Gastrocnemius medialis (tissue), 4 donors: Measurements from ENCODE around the gene EPS15. TPM values are rescaled to one million over a fixed set of nuclear protein-coding genes. Genes with fewer than 3 reads are reported as not detected.

Experiments used
- ATAC-seq, 2 donors: fragments of 150-250 bp; one replicate each; pipeline ENCODE4 v1.9.1; 2016
- DNase-seq, 2 donors: peaks; one replicate each; pipeline ENCODE4 v3.0.0-alpha.2; 2019
- H3K27ac ChIP-seq, 4 donors: fragments of 200-600 bp; sonication (generic); 1 replicate in 1 of 4; 2 replicates in 3 of 4; pipeline ENCODE4 v1.5.1; 2016 to 2018; ENCODE audit warnings: mild to moderate bottlenecking in 2 of 4, moderate library complexity in 1 of 4
- H3K27me3 ChIP-seq, 3 donors: fragments of 200-600 bp; sonication (generic) in 2 of 3; 1 replicate in 1 of 3; 2 replicates in 2 of 3; pipeline versions ENCODE4 v1.5.1 to v1.6.0; 2016 to 2019; ENCODE audit warnings: mild to moderate bottlenecking in 1 of 3, moderate library complexity in 1 of 3
- H3K36me3 ChIP-seq, 2 donors: fragments of 200-600 bp; sonication (generic) in 1 of 2; one replicate each; pipeline ENCODE4 v1.5.1; 2017 to 2018
- H3K4me1 ChIP-seq, 2 donors: fragments of 200-600 bp; sonication (generic) in 1 of 2; one replicate each; pipeline ENCODE4 v1.5.1; 2016 to 2017; ENCODE audit warnings: mild to moderate bottlenecking in 2 of 2
- H3K4me3 ChIP-seq, 4 donors: fragments of 200-600 bp; sonication (generic) in 3 of 4; 1 replicate in 1 of 4; 2 replicates in 3 of 4; pipeline ENCODE4 v1.5.1; 2016 to 2019; ENCODE audit warnings: mild to moderate bottlenecking in 2 of 4
- H3K9me3 ChIP-seq, 3 donors: fragments of 200-600 bp; sonication (generic) in 2 of 3; 1 replicate in 1 of 3; 2 replicates in 2 of 3; pipeline ENCODE4 v1.5.1; 2016 to 2019
- POLR2A ChIP-seq, 2 donors: fragments of 450-650 bp; IDR thresholded peaks; one replicate each; pipeline ENCODE4 v1.6.1; 2017; ENCODE audit warnings: antibody characterized with exemption in 2 of 2, mild to moderate bottlenecking in 2 of 2, moderate library complexity in 2 of 2
- in situ Hi-C, 4 donors: fragments of 200-750 bp; cut with MboI; loops; one replicate each; pipeline versions ENCODE4 v1.15.0 to v1.8.0; 2017; ENCODE audit warnings: low sequenced_read_pairs in 4 of 4
- intact Hi-C: fragments of 100-400 bp; cut with DNase I; formaldehyde crosslinking; loops from one replicate; pipeline ENCODE4 v1.15.1; 2023; ENCODE audit warnings: low total_unique reads
- total RNA-seq, 4 donors: library from RNA; depleted of rRNA; stranded (reverse); fragments of >200 nt; gene quantifications; one replicate each; pipeline versions ENCODE4 v1.1.0 to v1.2.3, GENCODE V29; 2016
- TF ChIP-seq, protein P1 (sequence below), 5 experiments: fragments of 450-650 bp in 3 of 5; fragments of 200-600 bp in 2 of 5; sonication (generic) in 2 of 5; IDR thresholded peaks in 4 of 5; conservative IDR thresholded peaks in 1 of 5; 1 replicate in 4 of 5; 2 replicates in 1 of 5; pipeline ENCODE4 v1.5.1; 2016 to 2019; ENCODE audit warnings: antibody characterized with exemption in 5 of 5, mild to moderate bottlenecking in 3 of 5, moderate library complexity in 3 of 5

EPS15 gene
- total RNA-seq, 4 donors from 2014 or later, result 44.8 to 121 (median 71.0) TPM

DNA sequence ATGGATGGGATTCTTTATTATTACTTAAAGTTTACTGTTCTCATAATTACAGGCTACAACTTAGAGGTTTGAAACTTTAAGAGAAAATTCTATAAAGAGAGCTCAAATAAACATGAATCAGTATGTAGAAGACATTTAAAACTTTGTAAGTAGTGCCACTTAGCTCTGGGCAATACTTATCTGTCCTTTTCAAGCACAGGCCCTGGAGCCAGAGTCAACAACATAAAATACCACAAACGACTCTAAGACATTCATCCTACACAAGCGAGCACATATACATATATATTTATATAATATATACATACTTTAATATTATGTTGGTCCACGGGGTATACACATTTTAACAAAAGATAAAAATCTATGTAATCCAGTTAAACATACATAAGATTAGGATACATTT, 164.7 kb downstream of the EPS15 start:
- intact Hi-C loops, result no loop called here
- no peaks in the 10 kb centered on the region for H3K27me3 ChIP-seq
- in situ Hi-C loops, result no loop called here
- DNase-seq, result no peak
- peaks cover 4 to 29% of the 10 kb centered on the region in 2 donors for H3K36me3 ChIP-seq
- H3K4me1 ChIP-seq, result no peaks in the 10 kb centered on the region
- H3K9me3 ChIP-seq, result no peaks in the 10 kb centered on the region
- no peak for ATAC-seq
- TF ChIP-seq, protein P1, sequence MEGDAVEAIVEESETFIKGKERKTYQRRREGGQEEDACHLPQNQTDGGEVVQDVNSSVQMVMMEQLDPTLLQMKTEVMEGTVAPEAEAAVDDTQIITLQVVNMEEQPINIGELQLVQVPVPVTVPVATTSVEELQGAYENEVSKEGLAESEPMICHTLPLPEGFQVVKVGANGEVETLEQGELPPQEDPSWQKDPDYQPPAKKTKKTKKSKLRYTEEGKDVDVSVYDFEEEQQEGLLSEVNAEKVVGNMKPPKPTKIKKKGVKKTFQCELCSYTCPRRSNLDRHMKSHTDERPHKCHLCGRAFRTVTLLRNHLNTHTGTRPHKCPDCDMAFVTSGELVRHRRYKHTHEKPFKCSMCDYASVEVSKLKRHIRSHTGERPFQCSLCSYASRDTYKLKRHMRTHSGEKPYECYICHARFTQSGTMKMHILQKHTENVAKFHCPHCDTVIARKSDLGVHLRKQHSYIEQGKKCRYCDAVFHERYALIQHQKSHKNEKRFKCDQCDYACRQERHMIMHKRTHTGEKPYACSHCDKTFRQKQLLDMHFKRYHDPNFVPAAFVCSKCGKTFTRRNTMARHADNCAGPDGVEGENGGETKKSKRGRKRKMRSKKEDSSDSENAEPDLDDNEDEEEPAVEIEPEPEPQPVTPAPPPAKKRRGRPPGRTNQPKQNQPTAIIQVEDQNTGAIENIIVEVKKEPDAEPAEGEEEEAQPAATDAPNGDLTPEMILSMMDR (IDR thresholded peaks at IDR 0.05 in 4 of 5, conservative IDR thresholded peaks at IDR 0.05 in 1 of 5), result no peak
- no peak for TF ChIP-seq POLR2A (IDR thresholded peaks at IDR 0.05)
- no peak overlapping the region for H3K4me3 ChIP-seq
- H3K27ac ChIP-seq, result no peak overlapping the region

DNA sequence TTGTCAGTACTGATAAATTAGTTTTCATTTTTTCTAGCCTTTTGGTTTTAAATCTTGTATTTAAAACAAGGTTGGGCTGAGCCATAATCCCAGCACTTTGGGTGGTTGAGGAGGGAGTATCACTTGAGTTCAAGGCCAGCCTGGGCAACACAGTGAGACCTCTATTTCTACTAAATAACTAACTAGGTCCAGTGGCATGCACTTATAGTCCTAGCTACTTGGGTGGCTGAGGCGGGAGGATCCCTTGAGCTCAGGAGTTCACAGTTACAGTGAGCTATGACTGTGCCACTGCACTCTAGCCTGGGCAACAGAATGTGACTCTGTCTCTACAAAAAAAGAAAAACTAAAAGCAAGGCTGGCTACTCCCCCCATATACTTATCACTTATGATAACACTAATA, 167.2 kb downstream of the EPS15 start:
- Histone ChIP-seq H3K4me3 (no peak overlapping the region), H3K27me3 (no peaks in the 10 kb centered on the region), H3K9me3 (no peaks in the 10 kb centered on the region), H3K4me1 (no peaks in the 10 kb centered on the region), H3K27ac (no peak overlapping the region), H3K36me3 (peaks cover 4 to 25% of the 10 kb centered on the region in 2 donors)
- DNase-seq, result no peak
- no peak for ATAC-seq
- intact Hi-C loops (no loop called here), in situ Hi-C loops (no loop called here)
- TF ChIP-seq, protein P1 (IDR thresholded peaks at IDR 0.05 in 4 of 5, conservative IDR thresholded peaks at IDR 0.05 in 1 of 5), result no peak
- no peak for TF ChIP-seq POLR2A (IDR thresholded peaks at IDR 0.05)

DNA sequence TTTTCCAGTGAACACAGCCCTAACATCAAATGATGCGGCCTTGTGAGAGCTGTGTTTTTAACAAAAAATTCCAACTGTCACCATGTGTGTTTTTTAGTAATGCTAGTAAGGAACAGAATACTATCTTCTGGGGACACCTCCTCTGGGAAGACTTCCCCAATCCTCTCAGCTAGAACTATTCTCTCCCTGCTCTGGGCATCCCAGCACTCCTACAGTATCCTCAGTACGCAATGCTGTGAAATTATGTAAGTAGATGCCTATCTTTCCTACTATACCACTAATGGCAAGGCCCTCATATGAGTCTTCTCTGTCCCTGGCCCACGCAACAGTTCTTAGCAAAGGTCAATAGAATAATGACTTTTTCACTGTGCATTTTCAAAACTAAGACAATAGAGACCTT, 169.2 kb downstream of the EPS15 start:
- peaks cover 8 to 10% (median 10%) of the 10 kb centered on the region in 3 donors for H3K27me3 ChIP-seq
- intact Hi-C loops (no loop called here), in situ Hi-C loops (no loop called here)
- no peak for ATAC-seq
- H3K27ac ChIP-seq, result no peak overlapping the region
- TF ChIP-seq, protein P1 (IDR thresholded peaks at IDR 0.05 in 4 of 5, conservative IDR thresholded peaks at IDR 0.05 in 1 of 5), result no peak
- no peak for TF ChIP-seq POLR2A (IDR thresholded peaks at IDR 0.05)
- H3K4me1 ChIP-seq, result no peaks in the 10 kb centered on the region
- H3K36me3 ChIP-seq, result peaks cover 0 to 11% of the 10 kb centered on the region in 2 donors
- no peaks in the 10 kb centered on the region for H3K9me3 ChIP-seq
- no peak for DNase-seq
- no peak overlapping the region for H3K4me3 ChIP-seq

DNA sequence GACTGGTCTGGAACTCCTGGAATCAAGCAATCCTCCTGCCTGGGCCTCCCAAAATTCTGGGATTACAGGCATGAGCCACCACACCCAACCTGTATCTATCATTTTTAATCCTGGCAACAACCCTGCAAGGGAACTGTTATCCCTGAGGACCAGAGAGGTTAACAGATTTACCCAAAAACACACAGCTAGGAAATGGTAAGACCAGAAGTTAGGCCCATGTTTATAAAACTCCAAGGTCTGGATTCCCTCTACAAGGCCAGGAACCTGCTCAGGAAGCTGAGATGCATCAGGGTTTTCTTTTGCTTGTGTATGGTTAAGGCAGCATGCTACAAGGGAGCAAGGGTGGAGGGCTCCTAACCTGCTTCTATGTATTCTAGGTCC, 170.9 kb downstream of the EPS15 start:
- DNase-seq (no peak), ATAC-seq (no peak)
- no peak overlapping the region for H3K4me3 ChIP-seq
- in situ Hi-C loops (no loop called here), intact Hi-C loops (no loop called here)
- no peak for TF ChIP-seq POLR2A (IDR thresholded peaks at IDR 0.05)
- TF ChIP-seq, protein P1 (IDR thresholded peaks at IDR 0.05 in 4 of 5, conservative IDR thresholded peaks at IDR 0.05 in 1 of 5), result no peak
- no peaks in the 10 kb centered on the region for H3K4me1 ChIP-seq
- H3K9me3 ChIP-seq, result no peaks in the 10 kb centered on the region
- H3K27ac ChIP-seq, result no peak overlapping the region
- peaks cover 24% of the 10 kb centered on the region in 3 donors for H3K27me3 ChIP-seq
- H3K36me3 ChIP-seq, result no peaks in the 10 kb centered on the region
